GM06990 (cell line): Measurements from ENCODE around the gene MLX.
A peak's percentile ranks its signal among the peaks of the same experiment; 100 is the strongest.

Experiments
- DNase-seq: peaks from one replicate; pipeline ENCODE4 v3.0.0-alpha.2; 2011; ENCODE audit not compliant: insufficient read length; ENCODE audit errors: extremely low read depth
- H3K27me3 ChIP-seq: replicated peaks from 2 replicates; pipeline ENCODE4 v1.6.0; 2011; ENCODE audit warnings: low read length; ENCODE audit not compliant: control insufficient read depth, insufficient read depth
- H3K36me3 ChIP-seq: 2 replicates; pipeline ENCODE4 v1.5.1; 2011; ENCODE audit warnings: low read length; ENCODE audit not compliant: control insufficient read depth, insufficient read depth
- H3K4me3 ChIP-seq: replicated peaks from 2 replicates; pipeline ENCODE4 v1.5.1; 2011; ENCODE audit warnings: low read depth, mild to moderate bottlenecking, control low read depth, low read length
- CTCF ChIP-seq: IDR thresholded peaks from 2 replicates; pipeline ENCODE4 v1.5.1; 2011; ENCODE audit warnings: low read length, control low read depth, mild to moderate bottlenecking, inconsistent platforms; ENCODE audit not compliant: insufficient read depth, poor library complexity, severe bottlenecking

Gene MLX

GRCh38 chr17:42565523-42566214, 1.2 kb upstream of the MLX start:
- Histone ChIP-seq H3K4me3 (no peak overlapping the region), H3K36me3 (peaks cover 45% of the 10 kb centered on the region), H3K27me3 (no peaks in the 10 kb centered on the region)
- DNase-seq = no peak
- TF ChIP-seq CTCF = no peak

- peaks cover 46% of the 10 kb centered on the region for H3K36me3 ChIP-seq
- peak overlapping the region; percentile 91 for H3K4me3 ChIP-seq
- DNase-seq = no peak
- H3K27me3 ChIP-seq = no peaks in the 10 kb centered on the region
- TF ChIP-seq CTCF = no peak
These were observed 551 bp upstream of the MLX start for GRCh38 chr17:42566215-42566882.

GRCh38 chr17:42568341-42569111, 1.6 kb downstream of the MLX start:
- Histone ChIP-seq H3K27me3 (no peaks in the 10 kb centered on the region), H3K36me3 (peaks cover 63% of the 10 kb centered on the region), H3K4me3 (no peak overlapping the region; the same call in 1 of the 2 replicates)
- TF ChIP-seq CTCF = no peak
- DNase-seq = no peak

GRCh38 chr17:42571435-42572225, 4.7 kb downstream of the MLX start:
- Histone ChIP-seq H3K4me3 (no peak overlapping the region), H3K27me3 (no peaks in the 10 kb centered on the region), H3K36me3 (peaks cover 46% of the 10 kb centered on the region)
- no peak for TF ChIP-seq CTCF
- DNase-seq = no peak

- H3K27me3 ChIP-seq = no peaks in the 10 kb centered on the region
- peaks cover 46% of the 10 kb centered on the region for H3K36me3 ChIP-seq
- DNase-seq = no peak
- no peak for TF ChIP-seq CTCF
- H3K4me3 ChIP-seq = no peak overlapping the region
These were observed 6.2 kb downstream of the MLX start for GRCh38 chr17:42573095-42573494.
